K562 (cell line): Measurements from ENCODE around the gene PARP11. TPM values are rescaled to one million over a fixed set of nuclear protein-coding genes. Genes with fewer than 3 reads are reported as not detected.

Source experiments
- ATAC-seq: fragments of 200-7000 bp; cut with Tn5 transposase; 3 replicates; pipeline ENCODE4 v1.9.1; 2020; ENCODE audit warnings: moderate library complexity
- BruUV-seq: library from RNA; stranded (reverse); fragments of 400-500 nt; replicated peaks from 2 replicates; lab custom pipeline; 2021; lab: Mats Ljungman, UMichigan
- CTCF ChIA-PET: fragments of 300-600 bp; formaldehyde crosslinking; extraction: SDS; loops from one replicate; lab custom pipeline; 2021; ENCODE audit warnings: low intra/inter-chr PET ratio; lab: Yijun Ruan, JAX
- POLR2A ChIA-PET: fragments of 300-600, 350-650 bp; sonication (Branson Sonifier 250); formaldehyde crosslinking; extraction: SDS; loops from one replicate; lab custom pipeline; 2021; ENCODE audit warnings: antibody characterized with exemption, inconsistent platforms; lab: Yijun Ruan, JAX
- DNase-seq, 4 experiments: peaks; one replicate each; pipeline versions ENCODE4 v3.0.0 to v3.0.0-alpha.2; 2011 to 2018; ENCODE audit warnings: low spot score in 3 of 4, mixed read lengths in 3 of 4; ENCODE audit errors: extremely low read depth in 1 of 4
- FAIRE-seq: peaks from 2 replicates; lab custom pipeline; 2011; peaks lifted over from hg19 to GRCh38; lab: Jason Lieb, UNC
- H2AFZ ChIP-seq: 2 replicates; pipeline ENCODE4 v1.6.0; 2011; ENCODE audit warnings: low read depth, low read length, control low read depth, inconsistent platforms
- H3K27ac ChIP-seq: fragments of 200-600 bp; 3 replicates; pipeline ENCODE4 v1.8.0; 2011; ENCODE audit warnings: low read depth, mild to moderate bottlenecking, control low read depth, inconsistent platforms, low read length, moderate library complexity, mixed read lengths; ENCODE audit errors: extremely low read depth
- H3K27me3 ChIP-seq, 2 experiments: fragments of 300-600 bp in 1 of 2; 2 replicates in 1 of 2; 3 replicates in 1 of 2; pipeline versions ENCODE4 v1.6.0 to v1.8.0; 2011; ENCODE audit warnings: inconsistent platforms in 2 of 2, low read length in 2 of 2, mild to moderate bottlenecking in 1 of 2, mixed read lengths in 1 of 2, moderate library complexity in 1 of 2; ENCODE audit not compliant: control insufficient read depth in 2 of 2, insufficient read depth in 2 of 2
- H3K36me3 ChIP-seq: fragments of 300-600 bp; 3 replicates; pipeline ENCODE4 v1.8.0; 2011; ENCODE audit warnings: mild to moderate bottlenecking, low read length, inconsistent platforms; ENCODE audit not compliant: control insufficient read depth, insufficient read depth
- H3K4me1 ChIP-seq, 2 experiments: fragments of 200-600 bp in 1 of 2; replicated peaks in 1 of 2; 2 replicates in 1 of 2; 3 replicates in 1 of 2; pipeline versions ENCODE4 v1.5.1 to v1.8.0; 2011; ENCODE audit warnings: inconsistent platforms in 2 of 2, low read length in 2 of 2, mild to moderate bottlenecking in 1 of 2, mixed read lengths in 1 of 2, moderate library complexity in 1 of 2; ENCODE audit not compliant: control insufficient read depth in 2 of 2, insufficient read depth in 2 of 2
- H3K4me2 ChIP-seq: 2 replicates; pipeline ENCODE4 v1.6.1; 2011; ENCODE audit warnings: low read length, control low read depth, inconsistent platforms, mixed read lengths; ENCODE audit not compliant: insufficient read depth
- H3K4me3 ChIP-seq: fragments of 200-600 bp; sonication (generic), shearing (Covaris generic); 2 replicates; pipeline ENCODE4 v1.5.1; 2016; ENCODE audit warnings: control low read depth, inconsistent platforms
- H3K79me2 ChIP-seq: fragments of 200-600 bp; 3 replicates; pipeline ENCODE4 v1.8.0; 2011; ENCODE audit warnings: low read length, inconsistent platforms; ENCODE audit not compliant: control insufficient read depth, insufficient read depth
- H3K9ac ChIP-seq, 2 experiments: 2 replicates each; pipeline versions ENCODE4 v1.6.0 to v1.6.1; 2011; ENCODE audit warnings: low read depth in 2 of 2, low read length in 2 of 2, control low read depth in 1 of 2, inconsistent platforms in 1 of 2, mild to moderate bottlenecking in 1 of 2, mixed read lengths in 1 of 2; ENCODE audit not compliant: insufficient read depth in 1 of 2
- H3K9me1 ChIP-seq: one replicate; pipeline ENCODE4 v1.6.0; 2011; ENCODE audit warnings: inconsistent platforms, mild to moderate bottlenecking, low read length, moderate library complexity; ENCODE audit not compliant: control insufficient read depth, insufficient read depth
- H3K9me3 ChIP-seq: replicated peaks from 2 replicates; pipeline ENCODE4 v1.5.1; 2011; ENCODE audit warnings: low read depth, low read length, inconsistent platforms; ENCODE audit not compliant: control insufficient read depth, insufficient read depth
- H4K20me1 ChIP-seq: replicated peaks from 2 replicates; pipeline ENCODE4 v1.6.1; 2011; ENCODE audit warnings: low read length, inconsistent platforms, mixed read lengths; ENCODE audit not compliant: control insufficient read depth, insufficient read depth
- EHMT2 ChIP-seq: fragments of 450-650 bp; IDR thresholded peaks from 2 replicates; pipeline ENCODE4 v1.6.1; 2018; ENCODE audit warnings: antibody characterized with exemption
- ELF2 ChIP-seq: fragments of 250-450 bp; sonication (Bioruptor Pico); IDR thresholded peaks from 2 replicates; pipeline ENCODE4 v1.5.0; 2021; ENCODE audit warnings: mild to moderate bottlenecking
- FOXJ3 ChIP-seq: sonication (generic); formaldehyde crosslinking; IDR thresholded peaks from 2 replicates; pipeline ENCODE4 v1.4.0; 2020; ENCODE audit warnings: mild to moderate bottlenecking, missing genetic modification reagents
- HES1 ChIP-seq: fragments of 450-650 bp; IDR thresholded peaks from 2 replicates; pipeline ENCODE4 v1.6.1; 2016; ENCODE audit warnings: low read depth, mild to moderate bottlenecking, moderate library complexity
- PURB ChIP-seq: sonication (generic); formaldehyde crosslinking; IDR thresholded peaks from 2 replicates; pipeline ENCODE4 v1.9.0; 2021; ENCODE audit warnings: low read depth, mild to moderate bottlenecking, missing genetic modification reagents
- RREB1 ChIP-seq: fragments of 250-450 bp; sonication (Bioruptor Pico); IDR thresholded peaks from 2 replicates; pipeline ENCODE4 v1.4.0; 2020
- TCF15 ChIP-seq: fragments of 250-450 bp; sonication (Bioruptor Pico); IDR thresholded peaks from 2 replicates; pipeline ENCODE4 v1.8.0; 2022; ENCODE audit warnings: moderate library complexity, mild to moderate bottlenecking, inconsistent platforms
- THAP12 ChIP-seq: fragments of 250-450 bp; sonication (Bioruptor Pico); IDR thresholded peaks from 2 replicates; pipeline ENCODE4 v1.9.0; 2021; ENCODE audit warnings: mild to moderate bottlenecking, inconsistent platforms
- U2AF2 ChIP-seq: fragments of 200-400 bp; formaldehyde crosslinking; optimal IDR thresholded peaks from 2 replicates; pipeline ENCODE3; 2017; ENCODE audit warnings: low read depth, mild to moderate bottlenecking, low read length
- ZEB2 ChIP-seq: fragments of 450-650 bp; IDR thresholded peaks from 2 replicates; pipeline ENCODE4 v1.6.1; 2016
- ZNF696 ChIP-seq: fragments of 250-450 bp; sonication (Bioruptor Pico); conservative IDR thresholded peaks from 2 replicates; pipeline ENCODE4 v1.4.0; 2020; ENCODE audit warnings: mild to moderate bottlenecking, moderate library complexity
- WGBS: fragments of 100-300 bp; shearing (Covaris generic); methylation state at CpG from one replicate; pipeline ENCODE4 v1.1.6; 2016; ENCODE audit warnings: low coverage, mixed read lengths; ENCODE audit not compliant: insufficient coverage; ENCODE audit errors: missing lambda C conversion rate; 5-methylcytosine and 5-hydroxymethylcytosine counted together
- in situ Hi-C: fragments of 300-500 bp; cut with MboI; formaldehyde crosslinking; loops from 4 replicates; pipeline ENCODE4 v1.15.0; 2018; ENCODE audit warnings: inconsistent platforms, mixed read lengths
- intact Hi-C: fragments of 100-400 bp; cut with micrococcal nuclease; formaldehyde crosslinking; loops from 2 replicates; pipeline ENCODE4 v1.14.2; 2022
- polyA plus RNA-seq, 8 experiments: library from polyadenylated mRNA; depleted of rRNA in 4 of 8; stranded (reverse) in 5 of 8; unstranded in 3 of 8; fragments of >200 nt; fragmentation: Nextera tagmentation in 2 of 8; fragmentation: Illumina TruSeq in 1 of 8; extraction: Ambion mirVana in 2 of 8; extraction: Trizol in 1 of 8; gene quantifications; 2 replicates each; pipeline versions ENCODE4 v1.2.1 to v1.2.3, GENCODE V29; 2011 to 2014; ENCODE audit warnings: inconsistent platforms in 1 of 8, missing spikeins in 1 of 8
- total RNA-seq, 7 experiments: library from RNA; depleted of rRNA in 6 of 7; stranded (reverse); fragments of >200 nt in 6 of 7; fragmentation: Illumina TruSeq in 2 of 7; extraction: Trizol in 2 of 7; gene quantifications; 2 replicates each; pipeline versions ENCODE4 v1.2.1 to v1.2.3, GENCODE V29; 2011 to 2021; ENCODE audit warnings: low replicate concordance in 1 of 7

PARP11 gene
- total and polyA plus RNA-seq, 9 of the 15 experiments (the other 6 are each of a cell fraction or from before 2014, with no cell fraction given), result 0.40 to 2.5 (median 1.4) TPM

GRCh38 chr12:3905664-3906063, 32.5 kb upstream of the PARP11 start:
- WGBS, result 0% methylated on average over 5 of the region's 5 CpGs
- no peak overlapping the region for H3K4me3 ChIP-seq
- no peaks in the 10 kb centered on the region for H3K36me3 ChIP-seq
- no peaks in the 10 kb centered on the region for H3K79me2 ChIP-seq
- H3K9ac ChIP-seq, result no peak overlapping the region
- no peak overlapping the region for H3K27ac ChIP-seq
- no peaks in the 10 kb centered on the region for H3K9me1 ChIP-seq
- no peaks in the 10 kb centered on the region; a peak in 1 of 5 replicates for H3K27me3 ChIP-seq
- no peaks in the 10 kb centered on the region for H3K4me1 ChIP-seq
- H4K20me1 ChIP-seq, result no peaks in the 10 kb centered on the region
- FAIRE-seq (no peak), ATAC-seq (no peak), DNase-seq (no peak)
- no TSS peak for BruUV-seq
- CTCF ChIA-PET, result no interaction called here
- POLR2A ChIA-PET, result no interaction called here
- H3K4me2 ChIP-seq, result no peak overlapping the region
- intact Hi-C loops (no loop called here), in situ Hi-C loops (no loop called here)
- H3K9me3 ChIP-seq, result no peaks in the 10 kb centered on the region
- TF ChIP-seq EHMT2 (no peak), U2AF2 (no peak), ELF2 (CRISPR knock-in tag) (no peak), RREB1 (CRISPR knock-in tag) (no peak), HES1 (no peak), FOXJ3 (no peak), PURB (no peak), ZEB2 (no peak), ZNF696 (CRISPR knock-in tag) (no peak), THAP12 (no peak), TCF15 (CRISPR knock-in tag) (no peak)
- TF ChIP-seq, all 486 proteins: peak for 0
- no peak overlapping the region for H2AFZ ChIP-seq
